COR-L47 (cell line): ENCODE data around the gene ASPSCR1.
A peak's percentile ranks its signal among the peaks of the same experiment; 100 is the strongest.

Experiments used
- DNase-seq: peaks from one replicate; lab custom pipeline; 2025; lab: John Stamatoyannopoulos, UW

ASPSCR1 gene

GRCh38 chr17:82055023-82055964 is 77.9 kb downstream of the ASPSCR1 start:
- DNase-seq, result no peak

DNA sequence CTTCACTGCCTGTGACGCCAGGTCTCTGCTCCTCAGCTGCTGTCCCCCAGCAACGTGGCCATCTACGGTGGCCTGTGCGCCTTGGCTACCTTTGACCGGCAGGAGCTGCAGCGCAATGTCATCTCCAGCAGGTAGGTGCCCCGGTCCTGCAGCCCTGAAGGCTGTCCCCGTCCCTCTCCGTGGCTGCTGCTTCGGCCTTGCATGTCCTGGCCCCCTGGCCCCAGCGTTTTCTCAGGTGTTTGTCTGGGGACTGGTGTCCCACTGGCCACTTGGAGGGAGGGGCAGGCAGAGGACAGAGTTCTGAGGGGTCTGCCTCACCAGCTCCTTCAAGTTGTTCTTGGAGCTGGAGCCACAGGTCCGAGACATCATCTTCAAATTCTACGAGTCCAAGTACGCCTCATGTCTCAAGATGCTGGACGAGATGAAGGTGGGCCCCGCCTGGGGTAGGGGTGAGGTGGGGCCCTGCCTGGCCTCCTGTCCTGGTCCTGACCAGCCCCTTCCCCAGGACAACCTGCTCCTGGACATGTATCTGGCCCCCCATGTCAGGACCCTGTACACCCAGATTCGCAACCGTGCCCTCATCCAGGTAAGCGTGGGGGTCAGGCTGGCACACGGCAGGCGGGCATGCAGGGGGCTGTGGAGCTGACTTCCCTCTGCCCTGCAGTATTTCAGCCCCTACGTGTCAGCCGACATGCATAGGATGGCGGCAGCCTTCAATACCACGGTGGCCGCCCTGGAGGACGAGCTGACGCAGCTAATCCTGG is 78.7 kb downstream of the ASPSCR1 start:
- no peak for DNase-seq

DNA sequence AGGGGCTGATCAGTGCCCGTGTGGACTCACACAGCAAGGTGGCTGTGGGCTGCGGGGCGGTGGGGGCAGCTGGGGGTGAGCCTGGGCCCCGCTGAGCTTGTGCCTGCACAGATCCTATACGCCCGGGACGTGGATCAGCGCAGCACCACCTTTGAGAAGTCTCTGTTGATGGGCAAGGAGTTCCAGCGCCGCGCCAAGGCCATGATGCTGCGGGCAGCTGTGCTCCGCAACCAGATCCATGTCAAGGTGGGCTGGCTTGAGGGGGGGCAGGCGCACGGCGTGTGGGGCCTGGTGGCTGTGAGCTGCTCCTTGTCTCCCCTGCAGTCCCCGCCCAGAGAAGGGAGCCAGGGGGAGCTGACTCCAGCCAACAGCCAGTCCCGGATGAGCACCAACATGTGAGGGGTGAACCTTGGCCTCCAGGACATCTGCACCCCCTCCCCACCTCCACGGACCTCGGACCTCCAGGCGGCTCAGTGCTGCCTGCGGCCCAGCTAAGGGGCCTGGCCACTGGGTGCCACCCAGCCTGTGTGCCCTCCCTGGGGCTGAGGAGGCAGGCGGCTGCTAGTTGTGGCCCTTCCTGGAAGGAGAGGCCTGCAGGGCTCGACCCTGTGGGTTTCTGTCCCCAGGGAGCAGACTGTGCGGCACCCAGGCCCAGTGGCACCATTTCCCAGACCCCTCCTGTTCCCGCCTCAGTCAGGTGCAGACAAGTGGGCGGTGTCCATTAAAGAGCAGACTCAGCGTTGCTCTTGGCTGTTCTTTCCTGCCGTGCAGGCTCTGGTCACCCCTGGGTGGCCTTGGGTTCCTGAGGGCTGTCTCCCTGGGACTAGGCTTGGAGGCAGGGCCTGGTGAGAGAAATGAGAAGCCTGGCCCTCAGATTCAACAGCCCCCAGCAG is 79.5 kb downstream of the ASPSCR1 start:
- DNase-seq, result no peak

DNA sequence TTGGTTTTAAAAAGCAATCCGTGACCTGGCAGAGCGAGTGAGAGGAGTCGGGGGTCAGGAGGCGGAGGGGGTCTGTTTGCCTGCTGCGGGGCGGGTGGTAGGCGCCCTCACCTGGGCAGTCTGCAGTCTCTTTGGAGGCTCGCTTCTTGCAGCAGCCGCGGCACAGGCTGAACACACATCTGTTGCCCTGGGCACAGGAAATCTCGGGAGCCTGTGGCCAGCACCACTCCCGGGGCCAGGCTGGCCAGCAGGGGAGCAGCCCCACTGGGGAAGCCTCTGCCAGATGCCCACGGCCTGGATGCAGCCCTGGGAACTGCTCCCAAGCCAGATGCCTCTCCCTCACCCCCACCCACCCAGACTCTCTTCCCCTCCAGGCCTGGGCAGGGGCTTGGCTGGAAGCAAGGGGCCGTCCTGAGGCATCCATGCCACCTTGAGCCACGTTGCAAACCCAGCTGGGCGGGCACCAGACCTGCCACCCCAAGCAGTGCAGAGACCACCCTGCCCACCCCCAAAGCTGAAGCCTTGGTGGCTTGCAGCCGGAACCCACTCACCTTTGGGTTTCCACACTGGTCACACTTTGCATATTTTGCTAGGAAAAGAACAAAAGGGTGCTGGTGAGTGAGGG is 80.9 kb downstream of the ASPSCR1 start:
- no peak for DNase-seq

GRCh38 chr17:82058855-82059249 is 81.4 kb downstream of the ASPSCR1 start:
- DNase-seq, result no peak

GRCh38 chr17:82059272-82060000 is 82.0 kb downstream of the ASPSCR1 start:
- no peak for DNase-seq

GRCh38 chr17:82060001-82060380 is 82.6 kb downstream of the ASPSCR1 start:
- DNase-seq, result no peak

- DNase-seq, result no peak
Observed at GRCh38 chr17:82060614-82061013, 83.2 kb downstream of the ASPSCR1 start.

- no peak for DNase-seq
Observed at GRCh38 chr17:82061047-82061925, 83.9 kb downstream of the ASPSCR1 start.

GRCh38 chr17:82062076-82062983 is 84.9 kb downstream of the ASPSCR1 start:
- DNase-seq, result no peak

- no peak for DNase-seq
Observed at GRCh38 chr17:82062984-82063368, 85.5 kb downstream of the ASPSCR1 start.

DNA sequence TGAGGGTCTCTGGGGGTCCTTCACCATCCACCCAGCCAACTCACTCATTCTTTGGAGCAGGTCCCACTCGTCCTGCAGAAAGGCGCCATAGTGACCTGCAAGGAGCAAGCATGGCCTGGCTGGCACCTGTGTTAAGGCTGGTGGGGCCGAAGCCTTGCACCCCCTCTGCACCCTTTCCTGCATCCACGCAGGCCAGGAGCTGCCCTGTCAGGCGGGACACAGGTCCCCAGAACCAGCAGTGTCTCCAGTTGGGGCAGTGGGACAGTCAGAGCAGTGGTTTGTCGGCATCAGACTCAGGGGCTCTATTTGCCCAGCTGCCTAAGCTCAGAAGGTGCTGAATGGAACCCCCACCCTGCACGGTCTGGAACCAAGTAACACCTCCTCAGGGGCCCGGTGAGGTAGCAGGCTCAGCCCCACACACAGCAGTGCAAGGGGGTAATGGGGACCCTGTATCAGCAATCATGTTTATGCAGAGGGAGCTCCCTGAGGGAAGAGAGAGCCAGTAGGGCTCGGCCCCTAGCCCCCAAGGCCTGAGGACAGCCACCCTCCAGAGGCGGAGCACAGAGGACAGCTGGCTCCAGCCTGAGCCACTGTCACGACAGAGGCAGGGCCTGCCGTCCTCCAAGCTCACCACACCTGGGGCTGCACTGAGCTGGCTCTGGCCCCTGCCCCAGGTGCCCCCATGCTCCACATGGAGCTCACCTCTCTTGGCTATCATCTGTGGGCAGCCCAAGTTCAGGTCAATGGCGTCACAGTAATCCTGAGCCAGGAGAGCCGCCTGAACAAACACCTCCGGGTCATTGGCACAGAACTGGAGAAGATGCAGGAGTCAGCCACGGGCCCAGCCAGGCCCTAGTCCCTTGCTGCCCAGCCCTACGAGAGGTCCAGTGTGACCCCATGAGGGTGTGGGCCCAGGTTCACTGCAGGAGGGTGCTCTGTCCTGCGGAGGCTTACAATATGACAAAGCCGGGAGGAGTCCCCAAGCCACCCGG is 86.3 kb downstream of the ASPSCR1 start:
- DNase-seq, result no peak

- peak; percentile 33 for DNase-seq
Observed at GRCh38 chr17:82064433-82065192, 87.2 kb downstream of the ASPSCR1 start.

GRCh38 chr17:82065193-82065637 is 87.8 kb downstream of the ASPSCR1 start:
- no peak for DNase-seq

GRCh38 chr17:82065638-82066303 is 88.3 kb downstream of the ASPSCR1 start, which contains the start of gene DUS1L:
Gene DUS1L (minus strand): TSS chr17:82065804. CDS start chr17:82065059, 745 bp downstream.
- peak; percentile 43 for DNase-seq
